IMR-90 (cell line): ENCODE measurements around the gene AMBN. TPM values are rescaled to one million over a fixed set of nuclear protein-coding genes. Genes with fewer than 3 reads are reported as not detected.

Source experiments
- ATAC-seq: fragments of 200-7000 bp; cut with Tn5 transposase; 2 replicates; pipeline ENCODE4 v1.9.1; 2020; ENCODE audit warnings: low read depth, mild to moderate bottlenecking, moderate library complexity
- BruUV-seq: library from RNA; stranded (reverse); fragments of 400-500 nt; replicated peaks from 2 replicates; lab custom pipeline; 2021; lab: Mats Ljungman, UMichigan
- CTCF ChIA-PET: fragments of 300-600 bp; formaldehyde crosslinking; extraction: SDS; loops from one replicate; lab custom pipeline; 2021; ENCODE audit warnings: antibody characterized with exemption; lab: Yijun Ruan, JAX
- POLR2A ChIA-PET: fragments of 300-600 bp; sonication (Branson Sonifier 250); formaldehyde crosslinking; loops from one replicate; lab custom pipeline; 2022; ENCODE audit warnings: antibody characterized with exemption; ENCODE audit not compliant: unreplicated experiment; lab: Charles Lee
- DNase-seq: peaks from one replicate; pipeline ENCODE4 v3.0.0; 2013
- H2AFZ ChIP-seq: replicated peaks from 2 replicates; pipeline ENCODE3; 2013; ENCODE audit warnings: low read length, mild to moderate bottlenecking; ENCODE audit not compliant: poor library complexity
- H2AK5ac ChIP-seq: 2 replicates; pipeline ENCODE4 v1.6.1; 2013; ENCODE audit warnings: low read depth, low read length, inconsistent platforms
- H2AK9ac ChIP-seq: replicated peaks from 2 replicates; pipeline ENCODE3; 2013; ENCODE audit warnings: mild to moderate bottlenecking, low read depth, low read length, moderate library complexity; ENCODE audit not compliant: poor library complexity
- H2BK120ac ChIP-seq: 2 replicates; pipeline ENCODE4 v1.6.1; 2013; ENCODE audit warnings: low read depth, low read length, inconsistent platforms
- H2BK15ac ChIP-seq: 3 replicates; pipeline ENCODE4 v1.6.1; 2013; ENCODE audit warnings: low read depth, low read length, inconsistent platforms
- H2BK20ac ChIP-seq: 2 replicates; pipeline ENCODE4 v1.6.1; 2013; ENCODE audit warnings: low read depth, mild to moderate bottlenecking, inconsistent platforms, low read length, moderate library complexity
- H2BK5ac ChIP-seq: 2 replicates; pipeline ENCODE4 v1.6.1; 2013; ENCODE audit warnings: mild to moderate bottlenecking, low read depth, low read length, inconsistent platforms; ENCODE audit not compliant: poor library complexity, severe bottlenecking
- H3K14ac ChIP-seq: replicated peaks from 2 replicates; pipeline ENCODE4 v1.6.1; 2013; ENCODE audit warnings: low read depth, low read length, inconsistent platforms
- H3K18ac ChIP-seq: 2 replicates; pipeline ENCODE4 v1.6.1; 2013; ENCODE audit warnings: low read depth, low read length, control low read depth
- H3K23ac ChIP-seq: 2 replicates; pipeline ENCODE4 v1.6.1; 2013; ENCODE audit warnings: low read depth, low read length, inconsistent platforms
- H3K27ac ChIP-seq: 2 replicates; pipeline ENCODE4 v1.5.1; 2013; ENCODE audit warnings: mild to moderate bottlenecking, control low read depth, low read length; ENCODE audit not compliant: insufficient read depth
- H3K27me3 ChIP-seq: 2 replicates; pipeline ENCODE4 v1.6.1; 2013; ENCODE audit warnings: low read length; ENCODE audit not compliant: control insufficient read depth, insufficient read depth
- H3K36me3 ChIP-seq: 2 replicates; pipeline ENCODE4 v1.6.1; 2013; ENCODE audit warnings: low read length, mixed read lengths; ENCODE audit not compliant: control insufficient read depth, insufficient read depth
- H3K4ac ChIP-seq: 2 replicates; pipeline ENCODE4 v1.6.1; 2013; ENCODE audit warnings: low read depth, low read length, inconsistent platforms
- H3K4me1 ChIP-seq: 2 replicates; pipeline ENCODE4 v1.6.1; 2013; ENCODE audit warnings: low read length, mixed read lengths; ENCODE audit not compliant: control insufficient read depth, insufficient read depth
- H3K4me2 ChIP-seq: 2 replicates; pipeline ENCODE4 v1.6.1; 2013; ENCODE audit warnings: low read depth, mild to moderate bottlenecking, control low read depth, low read length, moderate library complexity
- H3K4me3 ChIP-seq: 2 replicates; pipeline ENCODE4 v1.5.1; 2013; ENCODE audit warnings: low read depth, mild to moderate bottlenecking, control low read depth, low read length, moderate library complexity; ENCODE audit not compliant: insufficient read depth
- H3K56ac ChIP-seq: 2 replicates; pipeline ENCODE4 v1.6.1; 2013; ENCODE audit warnings: low read length, inconsistent platforms; ENCODE audit not compliant: insufficient read depth; ENCODE audit errors: extremely low read depth
- H3K79me1 ChIP-seq, 2 experiments: 2 replicates each; pipeline ENCODE4 v1.6.1; 2013; ENCODE audit warnings: low read length in 2 of 2, inconsistent platforms in 1 of 2, low read depth in 1 of 2
- H3K9ac ChIP-seq: 2 replicates; pipeline ENCODE4 v1.6.1; 2013; ENCODE audit warnings: low read depth, low read length, control low read depth
- H3K9me1 ChIP-seq: 2 replicates; pipeline ENCODE4 v1.6.1; 2013; ENCODE audit warnings: low read length, inconsistent platforms; ENCODE audit not compliant: insufficient read depth
- H3K9me3 ChIP-seq: 2 replicates; pipeline ENCODE4 v1.6.1; 2013; ENCODE audit warnings: low read length; ENCODE audit not compliant: control insufficient read depth, insufficient read depth
- H4K20me1 ChIP-seq: 2 replicates; pipeline ENCODE4 v1.6.1; 2013; ENCODE audit warnings: low read length, inconsistent platforms; ENCODE audit not compliant: insufficient read depth
- H4K5ac ChIP-seq: 2 replicates; pipeline ENCODE4 v1.6.1; 2013; ENCODE audit warnings: mild to moderate bottlenecking, low read depth, low read length, control low read depth
- H4K8ac ChIP-seq, 2 experiments: 2 replicates each; pipeline ENCODE4 v1.6.1; 2013; ENCODE audit warnings: low read depth in 2 of 2, low read length in 2 of 2, control low read depth in 1 of 2, inconsistent platforms in 1 of 2
- H4K91ac ChIP-seq: 2 replicates; pipeline ENCODE4 v1.6.1; 2013; ENCODE audit warnings: low read depth, low read length, inconsistent platforms; ENCODE audit not compliant: insufficient read depth
- MAFK ChIP-seq: IDR thresholded peaks from 2 replicates; pipeline ENCODE4 v1.6.1; 2012; ENCODE audit warnings: low read depth, low read length, improper control_type of control experiment
- MAZ ChIP-seq: IDR thresholded peaks from 2 replicates; pipeline ENCODE4 v1.6.1; 2012; ENCODE audit warnings: low read depth, mild to moderate bottlenecking, low read length, improper control_type of control experiment, moderate library complexity, borderline replicate concordance
- RFX5 ChIP-seq: IDR thresholded peaks from 2 replicates; pipeline ENCODE4 v1.8.0; 2012; ENCODE audit warnings: low read depth, mild to moderate bottlenecking, low read length, moderate library complexity
- WGBS, 2 experiments: methylation state at CpG; one replicate each; pipeline versions ENCODE4 v1.1.5 to v1.1.7; 2013; ENCODE audit warnings: missing lambda C conversion rate in 2 of 2; ENCODE audit not compliant: insufficient read length in 1 of 2; ENCODE audit errors: extremely low coverage in 2 of 2; 5-methylcytosine and 5-hydroxymethylcytosine counted together
- dilution Hi-C: fragments of 300-500 bp; cut with HindIII; formaldehyde crosslinking; loops from one replicate; pipeline ENCODE4 v1.14.3; 2018; ENCODE audit warnings: low sequenced_read_pairs; ENCODE audit not compliant: unreplicated experiment
- in situ Hi-C: fragments of 300-500 bp; cut with MboI; formaldehyde crosslinking; loops from 3 replicates; pipeline ENCODE4 v1.14.3; 2019; ENCODE audit warnings: low sequenced_read_pairs, inconsistent platforms, mixed read lengths
- intact Hi-C: fragments of 100-400 bp; cut with micrococcal nuclease; formaldehyde crosslinking; loops from 2 replicates; pipeline ENCODE4 v1.10.0; 2022
- polyA plus RNA-seq, 3 experiments: library from polyadenylated mRNA; depleted of rRNA; stranded (reverse); fragments of >200 nt; gene quantifications; 2 replicates each; pipeline ENCODE4 v1.2.3, GENCODE V29; 2012; ENCODE audit warnings: low replicate concordance in 1 of 3
- total RNA-seq: library from RNA; depleted of rRNA; stranded (reverse); fragments of >200 nt; gene quantifications from 2 replicates; pipeline ENCODE4 v1.2.3, GENCODE V29; 2012

Gene AMBN
- total and polyA plus RNA-seq, 2 of the 4 experiments (the other 2 are of a cell fraction), result not detected

GRCh38 chr4:70614184-70614555 is 22.1 kb downstream of the AMBN start:
- Histone ChIP-seq H4K20me1 (no peaks in the 10 kb centered on the region), H4K8ac (no peak overlapping the region), H3K27me3 (peaks cover 2% of the 10 kb centered on the region; the same call in 1 of the 2 replicates), H3K79me1 (no peaks in the 10 kb centered on the region), H3K4me3 (peak overlapping the region; percentile 44; the same call in 1 of the 2 replicates), H3K4ac (no peak overlapping the region), H3K56ac (no peak overlapping the region; the same call in 1 of the 2 replicates), H3K4me1 (no peaks in the 10 kb centered on the region), H4K5ac (no peak overlapping the region), H2AK5ac (no peak overlapping the region), H2BK5ac (no peak overlapping the region), H3K14ac (no peak overlapping the region), H3K23ac (peak overlapping the region; percentile 16; the same call in 1 of the 2 replicates), H3K4me2 (peak overlapping the region; percentile 96), H4K91ac (no peak overlapping the region), H3K27ac (no peak overlapping the region), H2BK20ac (no peak overlapping the region), H3K9me3 (no peaks in the 10 kb centered on the region), H3K18ac (no peak overlapping the region), H2BK15ac (no peak overlapping the region), H3K36me3 (no peaks in the 10 kb centered on the region), H2BK120ac (no peak overlapping the region), H3K9me1 (no peaks in the 10 kb centered on the region), H2AK9ac (no peak overlapping the region), H3K9ac (no peak overlapping the region), H2AFZ (no peak overlapping the region)
- intact Hi-C loops, result loop anchor here (1.0 kb wide), 1 partner anchor 16 kb away; no protein-coding TSS in a partner anchor
- no peak for TF ChIP-seq RFX5
- TF ChIP-seq MAZ, result no peak
- no peak for TF ChIP-seq MAFK
- ChIA-PET POLR2A (no interaction called here), CTCF (interaction anchor here (1.0 to 1.8 kb wide), 3 partner anchors 9 to 65 kb away, joined by 3 to 5 read pairs (median 3); partner anchors contain the start of gene ENAM)
- no CpG with 5 or more reads among the region's 3 CpGs for WGBS, 2 experiments
- DNase-seq (no peak), ATAC-seq (peak; percentile 24; the same call in 1 of the 2 replicates)
- in situ Hi-C loops, result loop anchor here (25.0 kb wide), 1 partner anchor 1098 kb away; no protein-coding TSS in a partner anchor
- BruUV-seq, result no TSS peak
- dilution Hi-C loops, result no loop called here
